Central memory CD8-positive, alpha-beta T cell (primary cell): ENCODE measurements around the gene CTAG2.
"Not testable (repeated sequence)": the region's sequence is repeated elsewhere in the genome, so short reads cannot be mapped to it uniquely, and the experiment has no call there.

Source experiments
- ATAC-seq: fragments of 150-1000 bp; cut with Tn5 transposase; replicated peaks from 2 replicates; pipeline ENCODE4 v1.10.0; 2022; ENCODE audit warnings: mild to moderate bottlenecking, moderate FRiP score, moderate number of reproducible peaks; ENCODE audit not compliant: poor library complexity, severe bottlenecking; ENCODE audit errors: extremely low read depth
- DNase-seq, 2 donors: peaks; one replicate each; pipeline ENCODE4 v3.0.0; 2021; ENCODE audit warnings: low spot score in 2 of 2
- H3K27ac Mint-ChIP-seq: one replicate; pipeline ENCODE4 v1.8.0; 2022; ENCODE audit warnings: low read depth, mild to moderate bottlenecking, moderate library complexity, mixed read lengths
- H3K27me3 Mint-ChIP-seq: one replicate; pipeline ENCODE4 v1.8.0; 2022; ENCODE audit warnings: mixed read lengths
- H3K36me3 Mint-ChIP-seq: one replicate; pipeline ENCODE4 v1.8.0; 2022; ENCODE audit warnings: mild to moderate bottlenecking, moderate library complexity, mixed read lengths; ENCODE audit not compliant: insufficient read depth
- H3K4me1 Mint-ChIP-seq: one replicate; pipeline ENCODE4 v1.8.0; 2022; ENCODE audit warnings: mixed read lengths
- H3K4me3 Mint-ChIP-seq: one replicate; pipeline ENCODE4 v1.8.0; 2022; ENCODE audit warnings: mild to moderate bottlenecking, moderate library complexity, mixed read lengths
- H3K9me3 Mint-ChIP-seq: one replicate; pipeline ENCODE4 v1.8.0; 2022; ENCODE audit warnings: mixed read lengths

CTAG2 gene

GRCh38 chrX:154633661-154634060, 19.7 kb downstream of the CTAG2 start:
- not testable (repeated sequence) for H3K27me3 Mint-ChIP-seq, DNase-seq, ATAC-seq, H3K36me3 Mint-ChIP-seq, H3K9me3 Mint-ChIP-seq, H3K4me3 Mint-ChIP-seq, H3K4me1 Mint-ChIP-seq, H3K27ac Mint-ChIP-seq

- H3K9me3 Mint-ChIP-seq, H3K36me3 Mint-ChIP-seq, H3K4me1 Mint-ChIP-seq, H3K27ac Mint-ChIP-seq, ATAC-seq, DNase-seq, H3K4me3 Mint-ChIP-seq, H3K27me3 Mint-ChIP-seq: not testable (repeated sequence)
Measured at GRCh38 chrX:154630949-154631348, 22.4 kb downstream of the CTAG2 start.

- ATAC-seq, H3K9me3 Mint-ChIP-seq, H3K4me3 Mint-ChIP-seq, H3K4me1 Mint-ChIP-seq, H3K27me3 Mint-ChIP-seq, H3K36me3 Mint-ChIP-seq, H3K27ac Mint-ChIP-seq, DNase-seq: not testable (repeated sequence)
Measured at GRCh38 chrX:154628960-154629359, 24.4 kb downstream of the CTAG2 start.

- not testable (repeated sequence) for ATAC-seq, H3K9me3 Mint-ChIP-seq
Measured at GRCh38 chrX:154620767-154621414, 32.5 kb downstream of the CTAG2 start.

GRCh38 chrX:154619182-154619581, 34.2 kb downstream of the CTAG2 start, which contains the start of gene CTAG1B:
Gene CTAG1B (minus strand): TSS chrX:154619282. CDS start chrX:154619218, 64 bp downstream.
- H3K27me3 Mint-ChIP-seq, DNase-seq, ATAC-seq, H3K27ac Mint-ChIP-seq, H3K9me3 Mint-ChIP-seq, H3K4me1 Mint-ChIP-seq, H3K36me3 Mint-ChIP-seq, H3K4me3 Mint-ChIP-seq: not testable (repeated sequence)

More at GRCh38 chrX:154620767-154621414, 32.5 kb downstream of the CTAG2 start:
- not testable (repeated sequence) for H3K27ac Mint-ChIP-seq, H3K4me1 Mint-ChIP-seq, DNase-seq, H3K27me3 Mint-ChIP-seq, H3K36me3 Mint-ChIP-seq, H3K4me3 Mint-ChIP-seq

GRCh38 chrX:154613586-154613985, 39.8 kb downstream of the CTAG2 start:
- not testable (repeated sequence) for ATAC-seq, H3K9me3 Mint-ChIP-seq, H3K36me3 Mint-ChIP-seq, DNase-seq, H3K4me3 Mint-ChIP-seq, H3K27ac Mint-ChIP-seq, H3K4me1 Mint-ChIP-seq, H3K27me3 Mint-ChIP-seq

GRCh38 chrX:154611146-154611545, 42.2 kb downstream of the CTAG2 start:
- H3K9me3 Mint-ChIP-seq, ATAC-seq, H3K4me3 Mint-ChIP-seq, H3K36me3 Mint-ChIP-seq, H3K4me1 Mint-ChIP-seq, H3K27me3 Mint-ChIP-seq, H3K27ac Mint-ChIP-seq, DNase-seq: not testable (repeated sequence)

GRCh38 chrX:154608823-154609222, 44.6 kb downstream of the CTAG2 start:
- not testable (repeated sequence) for ATAC-seq, H3K4me1 Mint-ChIP-seq, H3K27me3 Mint-ChIP-seq, H3K4me3 Mint-ChIP-seq, H3K27ac Mint-ChIP-seq, H3K9me3 Mint-ChIP-seq, DNase-seq, H3K36me3 Mint-ChIP-seq

GRCh38 chrX:154607976-154608375, 45.4 kb downstream of the CTAG2 start:
- not testable (repeated sequence) for H3K27ac Mint-ChIP-seq, H3K27me3 Mint-ChIP-seq, H3K4me3 Mint-ChIP-seq, H3K9me3 Mint-ChIP-seq, H3K36me3 Mint-ChIP-seq, ATAC-seq, H3K4me1 Mint-ChIP-seq, DNase-seq

GRCh38 chrX:154607370-154607769, 46.0 kb downstream of the CTAG2 start:
- Mint-ChIP-seq H3K9me3 (no peaks in the 10 kb centered on the region), H3K4me1 (peaks cover 7% of the 10 kb centered on the region), H3K36me3 (no peaks in the 10 kb centered on the region), H3K4me3 (no peak overlapping the region), H3K27me3 (no peaks in the 10 kb centered on the region), H3K27ac (no peak overlapping the region)
- no peak for DNase-seq
- no peak for ATAC-seq

- Mint-ChIP-seq H3K9me3 (no peaks in the 10 kb centered on the region), H3K4me3 (no peak overlapping the region), H3K27ac (no peak overlapping the region), H3K27me3 (no peaks in the 10 kb centered on the region), H3K4me1 (peaks cover 7% of the 10 kb centered on the region), H3K36me3 (no peaks in the 10 kb centered on the region)
- no peak for DNase-seq
- ATAC-seq: no peak
Measured at GRCh38 chrX:154605566-154605965, 47.8 kb downstream of the CTAG2 start.

GRCh38 chrX:154603438-154604430, 49.6 kb downstream of the CTAG2 start:
- ATAC-seq (no peak), DNase-seq (no peak)
- Mint-ChIP-seq H3K36me3 (no peaks in the 10 kb centered on the region), H3K27me3 (no peaks in the 10 kb centered on the region), H3K27ac (no peak overlapping the region), H3K4me3 (no peak overlapping the region), H3K9me3 (no peaks in the 10 kb centered on the region), H3K4me1 (peaks cover 7% of the 10 kb centered on the region)
